ENCODE data around the gene OLR1. TPM values are rescaled to one million over a fixed set of nuclear protein-coding genes. Genes with fewer than 3 reads are reported as not detected.

OLR1 gene
- total and polyA plus RNA-seq, 2 donors (not counting 3 experiments of a cell fraction or from before 2014, with no cell fraction given): not detected

DNA sequence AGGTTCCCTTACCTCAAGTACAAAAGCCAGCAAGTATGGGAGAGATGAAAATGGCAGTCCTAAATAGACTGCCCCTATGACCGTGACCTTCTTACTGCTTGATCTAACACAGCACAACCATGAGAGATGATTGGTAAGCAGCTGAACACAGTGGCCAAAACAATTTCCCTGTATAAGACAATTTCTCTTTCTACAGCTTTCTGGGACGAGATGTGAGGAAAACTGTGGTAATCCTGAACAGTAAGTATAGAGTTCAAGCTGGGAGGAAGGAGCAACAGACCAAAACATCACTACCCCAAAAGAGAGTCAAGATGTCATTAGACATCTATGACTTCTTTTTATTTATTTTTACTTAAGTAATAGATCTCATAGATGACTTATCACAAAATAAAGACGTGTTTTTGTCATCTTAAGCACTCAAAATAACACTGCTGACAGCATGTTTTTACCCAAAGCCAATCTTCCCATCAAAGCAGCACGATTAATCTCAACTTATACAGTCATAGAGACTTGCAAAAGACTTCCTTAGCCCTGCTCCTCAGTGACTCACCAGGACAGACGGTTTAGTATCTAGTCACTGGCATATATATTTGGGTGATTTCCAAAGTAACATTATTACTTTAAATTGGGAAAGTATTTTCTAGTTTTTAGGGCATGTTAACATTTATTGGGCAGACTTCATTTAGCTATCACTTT is 10.6 kb upstream of the OLR1 start:
- DNase-seq (ENCODE audit: low read depth, low spot score): no peak
- TF ChIP-seq POLR2AphosphoS5 (IDR thresholded peaks at IDR 0.05; ENCODE audit: insufficient read depth, low read depth, low read length) (no peak), EZH2 (IDR thresholded peaks at IDR 0.05; ENCODE audit: borderline replicate concordance, low read depth, low read length, severe bottlenecking) (no peak), POLR2A (IDR thresholded peaks at IDR 0.05; ENCODE audit: low read depth, low read length) (no peak), MYC (IDR thresholded peaks at IDR 0.05; ENCODE audit: low read depth, low read length) (no peak), JUN (IDR thresholded peaks at IDR 0.05; ENCODE audit: borderline replicate concordance, insufficient read depth, insufficient read length, low read depth) (no peak)
- TF ChIP-seq, protein P1, sequence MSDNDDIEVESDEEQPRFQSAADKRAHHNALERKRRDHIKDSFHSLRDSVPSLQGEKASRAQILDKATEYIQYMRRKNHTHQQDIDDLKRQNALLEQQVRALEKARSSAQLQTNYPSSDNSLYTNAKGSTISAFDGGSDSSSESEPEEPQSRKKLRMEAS (IDR thresholded peaks at IDR 0.05; ENCODE audit: insufficient read depth, insufficient read length): no peak
- TF ChIP-seq, protein P2, sequence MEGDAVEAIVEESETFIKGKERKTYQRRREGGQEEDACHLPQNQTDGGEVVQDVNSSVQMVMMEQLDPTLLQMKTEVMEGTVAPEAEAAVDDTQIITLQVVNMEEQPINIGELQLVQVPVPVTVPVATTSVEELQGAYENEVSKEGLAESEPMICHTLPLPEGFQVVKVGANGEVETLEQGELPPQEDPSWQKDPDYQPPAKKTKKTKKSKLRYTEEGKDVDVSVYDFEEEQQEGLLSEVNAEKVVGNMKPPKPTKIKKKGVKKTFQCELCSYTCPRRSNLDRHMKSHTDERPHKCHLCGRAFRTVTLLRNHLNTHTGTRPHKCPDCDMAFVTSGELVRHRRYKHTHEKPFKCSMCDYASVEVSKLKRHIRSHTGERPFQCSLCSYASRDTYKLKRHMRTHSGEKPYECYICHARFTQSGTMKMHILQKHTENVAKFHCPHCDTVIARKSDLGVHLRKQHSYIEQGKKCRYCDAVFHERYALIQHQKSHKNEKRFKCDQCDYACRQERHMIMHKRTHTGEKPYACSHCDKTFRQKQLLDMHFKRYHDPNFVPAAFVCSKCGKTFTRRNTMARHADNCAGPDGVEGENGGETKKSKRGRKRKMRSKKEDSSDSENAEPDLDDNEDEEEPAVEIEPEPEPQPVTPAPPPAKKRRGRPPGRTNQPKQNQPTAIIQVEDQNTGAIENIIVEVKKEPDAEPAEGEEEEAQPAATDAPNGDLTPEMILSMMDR (IDR thresholded peaks at IDR 0.05; ENCODE audit: extremely low read depth in 1 of 2, insufficient read depth in 1 of 2, low read depth in 1 of 2, low read length in 2 of 2): no peak
- Histone ChIP-seq H3K9ac (replicated peaks; ENCODE audit: extremely low read depth, insufficient read depth, low read length) (no peak overlapping the region), H3K4me1 (ENCODE audit: control insufficient read depth, extremely low read depth, insufficient read depth, low read length) (no peaks in the 10 kb centered on the region), H3K27me3 (ENCODE audit: control insufficient read depth in 2 of 2, insufficient read depth in 2 of 2, low read length in 2 of 2) (peaks cover 16 to 26% of the 10 kb centered on the region in 2 experiments), H3K9me1 (replicated peaks; ENCODE audit: control insufficient read depth, extremely low read depth, insufficient read depth, low read length) (no peaks in the 10 kb centered on the region), H2AFZ (ENCODE audit: low read depth, low read length) (no peak overlapping the region), H3K27ac (ENCODE audit: insufficient read depth, low read depth, low read length) (no peak overlapping the region), H3K36me3 (ENCODE audit: control insufficient read depth in 2 of 2, extremely low read depth in 1 of 2, insufficient read depth in 2 of 2, low read length in 2 of 2) (no peaks in the 10 kb centered on the region), H3K4me3 (replicated peaks in 1 of 3; ENCODE audit: insufficient read depth in 1 of 3, low read depth in 1 of 3, low read length in 3 of 3) (no peak overlapping the region), H4K20me1 (replicated peaks; ENCODE audit: control insufficient read depth, extremely low read depth, insufficient read depth, low read length) (no peaks in the 10 kb centered on the region), H3K4me2 (ENCODE audit: insufficient read depth, low read length) (no peak overlapping the region), H3K9me3 (replicated peaks; ENCODE audit: control insufficient read depth, insufficient read depth, low read length) (no peaks in the 10 kb centered on the region), H3K79me2 (ENCODE audit: control insufficient read depth, insufficient read depth, low read length) (no peaks in the 10 kb centered on the region)
- intact Hi-C loops (cut with micrococcal nuclease) (no loop called here), dilution Hi-C loops (cut with MboI; ENCODE audit: extremely low pct_ligation_motif_present, low sequenced_read_pairs) (no loop called here)
- POLR2A ChIA-PET: no interaction called here
- FAIRE-seq: no peak
- CTCF ChIA-PET: interaction anchor here (1.0 to 2.1 kb wide), 3 partner anchors 11 to 29 kb away, joined by 3 to 6 read pairs (median 3); partner anchors contain the start of gene OLR1
- no TSS peak for BruUV-seq (replicated peaks)

Measured in endothelial cell of umbilical vein (primary cell).